IMR-90 (cell line): ENCODE measurements around the gene CCSER1. TPM values are rescaled to one million over a fixed set of nuclear protein-coding genes. Genes with fewer than 3 reads are reported as not detected.

Source experiments
- ATAC-seq: fragments of 200-7000 bp; cut with Tn5 transposase; 2 replicates; pipeline ENCODE4 v1.9.1; 2020; ENCODE audit warnings: low read depth, mild to moderate bottlenecking, moderate library complexity
- BruUV-seq: library from RNA; stranded (reverse); fragments of 400-500 nt; replicated peaks from 2 replicates; lab custom pipeline; 2021; lab: Mats Ljungman, UMichigan
- CTCF ChIA-PET: fragments of 300-600 bp; formaldehyde crosslinking; extraction: SDS; loops from one replicate; lab custom pipeline; 2021; ENCODE audit warnings: antibody characterized with exemption; lab: Yijun Ruan, JAX
- POLR2A ChIA-PET: fragments of 300-600 bp; sonication (Branson Sonifier 250); formaldehyde crosslinking; loops from one replicate; lab custom pipeline; 2022; ENCODE audit warnings: antibody characterized with exemption; ENCODE audit not compliant: unreplicated experiment; lab: Charles Lee
- DNase-seq: peaks from one replicate; pipeline ENCODE4 v3.0.0; 2013
- H2AFZ ChIP-seq: replicated peaks from 2 replicates; pipeline ENCODE3; 2013; ENCODE audit warnings: low read length, mild to moderate bottlenecking; ENCODE audit not compliant: poor library complexity
- H2AK5ac ChIP-seq: 2 replicates; pipeline ENCODE4 v1.6.1; 2013; ENCODE audit warnings: low read depth, low read length, inconsistent platforms
- H2AK9ac ChIP-seq: replicated peaks from 2 replicates; pipeline ENCODE3; 2013; ENCODE audit warnings: mild to moderate bottlenecking, low read depth, low read length, moderate library complexity; ENCODE audit not compliant: poor library complexity
- H2BK120ac ChIP-seq: 2 replicates; pipeline ENCODE4 v1.6.1; 2013; ENCODE audit warnings: low read depth, low read length, inconsistent platforms
- H2BK15ac ChIP-seq: 3 replicates; pipeline ENCODE4 v1.6.1; 2013; ENCODE audit warnings: low read depth, low read length, inconsistent platforms
- H2BK20ac ChIP-seq: 2 replicates; pipeline ENCODE4 v1.6.1; 2013; ENCODE audit warnings: low read depth, mild to moderate bottlenecking, inconsistent platforms, low read length, moderate library complexity
- H2BK5ac ChIP-seq: 2 replicates; pipeline ENCODE4 v1.6.1; 2013; ENCODE audit warnings: mild to moderate bottlenecking, low read depth, low read length, inconsistent platforms; ENCODE audit not compliant: poor library complexity, severe bottlenecking
- H3K14ac ChIP-seq: replicated peaks from 2 replicates; pipeline ENCODE4 v1.6.1; 2013; ENCODE audit warnings: low read depth, low read length, inconsistent platforms
- H3K18ac ChIP-seq: 2 replicates; pipeline ENCODE4 v1.6.1; 2013; ENCODE audit warnings: low read depth, low read length, control low read depth
- H3K23ac ChIP-seq: 2 replicates; pipeline ENCODE4 v1.6.1; 2013; ENCODE audit warnings: low read depth, low read length, inconsistent platforms
- H3K27ac ChIP-seq: 2 replicates; pipeline ENCODE4 v1.5.1; 2013; ENCODE audit warnings: mild to moderate bottlenecking, control low read depth, low read length; ENCODE audit not compliant: insufficient read depth
- H3K27me3 ChIP-seq: 2 replicates; pipeline ENCODE4 v1.6.1; 2013; ENCODE audit warnings: low read length; ENCODE audit not compliant: control insufficient read depth, insufficient read depth
- H3K36me3 ChIP-seq: 2 replicates; pipeline ENCODE4 v1.6.1; 2013; ENCODE audit warnings: low read length, mixed read lengths; ENCODE audit not compliant: control insufficient read depth, insufficient read depth
- H3K4ac ChIP-seq: 2 replicates; pipeline ENCODE4 v1.6.1; 2013; ENCODE audit warnings: low read depth, low read length, inconsistent platforms
- H3K4me1 ChIP-seq: 2 replicates; pipeline ENCODE4 v1.6.1; 2013; ENCODE audit warnings: low read length, mixed read lengths; ENCODE audit not compliant: control insufficient read depth, insufficient read depth
- H3K4me2 ChIP-seq: 2 replicates; pipeline ENCODE4 v1.6.1; 2013; ENCODE audit warnings: low read depth, mild to moderate bottlenecking, control low read depth, low read length, moderate library complexity
- H3K4me3 ChIP-seq: 2 replicates; pipeline ENCODE4 v1.5.1; 2013; ENCODE audit warnings: low read depth, mild to moderate bottlenecking, control low read depth, low read length, moderate library complexity; ENCODE audit not compliant: insufficient read depth
- H3K56ac ChIP-seq: 2 replicates; pipeline ENCODE4 v1.6.1; 2013; ENCODE audit warnings: low read length, inconsistent platforms; ENCODE audit not compliant: insufficient read depth; ENCODE audit errors: extremely low read depth
- H3K79me1 ChIP-seq, 2 experiments: 2 replicates each; pipeline ENCODE4 v1.6.1; 2013; ENCODE audit warnings: low read length in 2 of 2, inconsistent platforms in 1 of 2, low read depth in 1 of 2
- H3K9ac ChIP-seq: 2 replicates; pipeline ENCODE4 v1.6.1; 2013; ENCODE audit warnings: low read depth, low read length, control low read depth
- H3K9me1 ChIP-seq: 2 replicates; pipeline ENCODE4 v1.6.1; 2013; ENCODE audit warnings: low read length, inconsistent platforms; ENCODE audit not compliant: insufficient read depth
- H3K9me3 ChIP-seq: 2 replicates; pipeline ENCODE4 v1.6.1; 2013; ENCODE audit warnings: low read length; ENCODE audit not compliant: control insufficient read depth, insufficient read depth
- H4K20me1 ChIP-seq: 2 replicates; pipeline ENCODE4 v1.6.1; 2013; ENCODE audit warnings: low read length, inconsistent platforms; ENCODE audit not compliant: insufficient read depth
- H4K5ac ChIP-seq: 2 replicates; pipeline ENCODE4 v1.6.1; 2013; ENCODE audit warnings: mild to moderate bottlenecking, low read depth, low read length, control low read depth
- H4K8ac ChIP-seq, 2 experiments: 2 replicates each; pipeline ENCODE4 v1.6.1; 2013; ENCODE audit warnings: low read depth in 2 of 2, low read length in 2 of 2, control low read depth in 1 of 2, inconsistent platforms in 1 of 2
- H4K91ac ChIP-seq: 2 replicates; pipeline ENCODE4 v1.6.1; 2013; ENCODE audit warnings: low read depth, low read length, inconsistent platforms; ENCODE audit not compliant: insufficient read depth
- BHLHE40 ChIP-seq: fragments of 150-350 bp; IDR thresholded peaks from 2 replicates; pipeline ENCODE4 v1.6.1; 2016; ENCODE audit warnings: mild to moderate bottlenecking, low read depth, low read length
- CEBPB ChIP-seq: IDR thresholded peaks from 2 replicates; pipeline ENCODE4 v1.6.1; 2012; ENCODE audit warnings: low read depth, low read length, improper control_type of control experiment
- CHD1 ChIP-seq: IDR thresholded peaks from 2 replicates; pipeline ENCODE4 v1.6.1; 2012; ENCODE audit warnings: low read depth, low read length, improper control_type of control experiment
- CTCF ChIP-seq: conservative IDR thresholded peaks from 2 replicates; pipeline ENCODE4 v1.5.1; 2012; ENCODE audit warnings: mild to moderate bottlenecking, low read depth, low read length, improper control_type of control experiment
- FOS ChIP-seq: fragments of 150-350 bp; IDR thresholded peaks from 2 replicates; pipeline ENCODE4 v1.6.1; 2016; ENCODE audit warnings: low read depth, low read length
- MAFK ChIP-seq: IDR thresholded peaks from 2 replicates; pipeline ENCODE4 v1.6.1; 2012; ENCODE audit warnings: low read depth, low read length, improper control_type of control experiment
- MAZ ChIP-seq: IDR thresholded peaks from 2 replicates; pipeline ENCODE4 v1.6.1; 2012; ENCODE audit warnings: low read depth, mild to moderate bottlenecking, low read length, improper control_type of control experiment, moderate library complexity, borderline replicate concordance
- MXI1 ChIP-seq: IDR thresholded peaks from 2 replicates; pipeline ENCODE4 v1.6.1; 2012; ENCODE audit warnings: low read depth, mild to moderate bottlenecking, low read length, moderate library complexity, borderline replicate concordance
- NFE2L2 ChIP-seq: fragments of 150-350 bp; IDR thresholded peaks from 2 replicates; pipeline ENCODE4 v1.6.1; 2016; ENCODE audit warnings: low read depth, mild to moderate bottlenecking, low read length
- POLR2A ChIP-seq: IDR thresholded peaks from 2 replicates; pipeline ENCODE4 v1.6.1; 2012; ENCODE audit warnings: mild to moderate bottlenecking, low read depth, low read length
- RAD21 ChIP-seq: IDR thresholded peaks from 2 replicates; pipeline ENCODE4 v1.6.1; 2012; ENCODE audit warnings: low read length, improper control_type of control experiment
- RCOR1 ChIP-seq: IDR thresholded peaks from 2 replicates; pipeline ENCODE4 v1.6.1; 2012; ENCODE audit warnings: mild to moderate bottlenecking, low read length, improper control_type of control experiment; ENCODE audit not compliant: insufficient replicate concordance
- RFX5 ChIP-seq: IDR thresholded peaks from 2 replicates; pipeline ENCODE4 v1.8.0; 2012; ENCODE audit warnings: low read depth, mild to moderate bottlenecking, low read length, moderate library complexity
- SMC3 ChIP-seq: fragments of 150-350 bp; IDR thresholded peaks from 2 replicates; pipeline ENCODE4 v1.6.1; 2016; ENCODE audit warnings: low read depth, mild to moderate bottlenecking, antibody characterized with exemption, low read length, moderate library complexity
- WGBS, 2 experiments: methylation state at CpG; one replicate each; pipeline versions ENCODE4 v1.1.5 to v1.1.7; 2013; ENCODE audit warnings: missing lambda C conversion rate in 2 of 2; ENCODE audit not compliant: insufficient read length in 1 of 2; ENCODE audit errors: extremely low coverage in 2 of 2; 5-methylcytosine and 5-hydroxymethylcytosine counted together
- dilution Hi-C: fragments of 300-500 bp; cut with HindIII; formaldehyde crosslinking; loops from one replicate; pipeline ENCODE4 v1.14.3; 2018; ENCODE audit warnings: low sequenced_read_pairs; ENCODE audit not compliant: unreplicated experiment
- in situ Hi-C: fragments of 300-500 bp; cut with MboI; formaldehyde crosslinking; loops from 3 replicates; pipeline ENCODE4 v1.14.3; 2019; ENCODE audit warnings: low sequenced_read_pairs, inconsistent platforms, mixed read lengths
- intact Hi-C: fragments of 100-400 bp; cut with micrococcal nuclease; formaldehyde crosslinking; loops from 2 replicates; pipeline ENCODE4 v1.10.0; 2022
- polyA plus RNA-seq, 3 experiments: library from polyadenylated mRNA; depleted of rRNA; stranded (reverse); fragments of >200 nt; gene quantifications; 2 replicates each; pipeline ENCODE4 v1.2.3, GENCODE V29; 2012; ENCODE audit warnings: low replicate concordance in 1 of 3
- total RNA-seq: library from RNA; depleted of rRNA; stranded (reverse); fragments of >200 nt; gene quantifications from 2 replicates; pipeline ENCODE4 v1.2.3, GENCODE V29; 2012
- TF ChIP-seq, protein P1 (sequence below): fragments of 150-350 bp; IDR thresholded peaks from 2 replicates; pipeline ENCODE4 v1.6.1; 2017; ENCODE audit warnings: mild to moderate bottlenecking, antibody characterized with exemption, low read length, low read depth

CCSER1 gene
- total and polyA plus RNA-seq, 2 of the 4 experiments (the other 2 are of a cell fraction), result not detected

- Histone ChIP-seq H3K23ac (no peak overlapping the region), H2AK5ac (no peak overlapping the region), H2BK20ac (no peak overlapping the region), H3K56ac (no peak overlapping the region), H3K27ac (no peak overlapping the region), H2BK5ac (no peak overlapping the region), H2BK15ac (no peak overlapping the region), H3K9me3 (no peaks in the 10 kb centered on the region), H3K9ac (no peak overlapping the region), H3K36me3 (no peaks in the 10 kb centered on the region), H3K79me1 (no peaks in the 10 kb centered on the region), H2AK9ac (no peak overlapping the region), H3K18ac (no peak overlapping the region), H3K27me3 (no peaks in the 10 kb centered on the region), H4K20me1 (no peaks in the 10 kb centered on the region), H3K14ac (no peak overlapping the region), H4K91ac (no peak overlapping the region), H3K4me3 (no peak overlapping the region), H3K4me2 (no peak overlapping the region), H2BK120ac (no peak overlapping the region), H3K4ac (no peak overlapping the region), H2AFZ (no peak overlapping the region), H3K4me1 (no peaks in the 10 kb centered on the region), H4K8ac (no peak overlapping the region), H4K5ac (no peak overlapping the region), H3K9me1 (no peaks in the 10 kb centered on the region)
- no peak for ATAC-seq
- in situ Hi-C loops (no loop called here), intact Hi-C loops (no loop called here), dilution Hi-C loops (no loop called here)
- 100% methylated on average over 2 of the region's 3 CpGs; no CpG with 5 or more reads in 1 of the 2 experiments for WGBS, 2 experiments
- TF ChIP-seq, protein P1, sequence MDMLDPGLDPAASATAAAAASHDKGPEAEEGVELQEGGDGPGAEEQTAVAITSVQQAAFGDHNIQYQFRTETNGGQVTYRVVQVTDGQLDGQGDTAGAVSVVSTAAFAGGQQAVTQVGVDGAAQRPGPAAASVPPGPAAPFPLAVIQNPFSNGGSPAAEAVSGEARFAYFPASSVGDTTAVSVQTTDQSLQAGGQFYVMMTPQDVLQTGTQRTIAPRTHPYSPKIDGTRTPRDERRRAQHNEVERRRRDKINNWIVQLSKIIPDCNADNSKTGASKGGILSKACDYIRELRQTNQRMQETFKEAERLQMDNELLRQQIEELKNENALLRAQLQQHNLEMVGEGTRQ, result no peak
- no peak for TF ChIP-seq FOS
- no peak for TF ChIP-seq CEBPB
- TF ChIP-seq SMC3, result no peak
- TF ChIP-seq MAZ, result no peak
- no peak for TF ChIP-seq RCOR1
- TF ChIP-seq MAFK, result no peak
- TF ChIP-seq MXI1, result no peak
- TF ChIP-seq BHLHE40, result no peak
- no peak for TF ChIP-seq CHD1
- TF ChIP-seq NFE2L2, result no peak
- TF ChIP-seq RAD21, result no peak
- TF ChIP-seq POLR2A, result no peak
- TF ChIP-seq CTCF, result no peak
- no peak for TF ChIP-seq RFX5
- ChIA-PET POLR2A (no interaction called here), CTCF (no interaction called here)
- no peak for DNase-seq
- no TSS peak for BruUV-seq
These were observed 92.6 kb downstream of the CCSER1 start for GRCh38 chr4:90219822-90220221.
